OCI-LY3 (cell line): Measurements from ENCODE around the gene STK32B.

Experiments
- EZH2phosphoT487 ChIP-seq: fragments of 200-600 bp; shearing (Covaris generic); IDR thresholded peaks from 2 replicates; pipeline ENCODE4 v1.6.1; 2018; ENCODE audit warnings: antibody characterized with exemption, mixed run types, low read depth
- TF ChIP-seq, protein P1 (sequence below): fragments of 200-600, 300-600 bp; sonication (generic); IDR thresholded peaks from 2 replicates; pipeline ENCODE4 v1.5.1; 2014; ENCODE audit warnings: antibody characterized with exemption, low read length, low read depth

DNA sequence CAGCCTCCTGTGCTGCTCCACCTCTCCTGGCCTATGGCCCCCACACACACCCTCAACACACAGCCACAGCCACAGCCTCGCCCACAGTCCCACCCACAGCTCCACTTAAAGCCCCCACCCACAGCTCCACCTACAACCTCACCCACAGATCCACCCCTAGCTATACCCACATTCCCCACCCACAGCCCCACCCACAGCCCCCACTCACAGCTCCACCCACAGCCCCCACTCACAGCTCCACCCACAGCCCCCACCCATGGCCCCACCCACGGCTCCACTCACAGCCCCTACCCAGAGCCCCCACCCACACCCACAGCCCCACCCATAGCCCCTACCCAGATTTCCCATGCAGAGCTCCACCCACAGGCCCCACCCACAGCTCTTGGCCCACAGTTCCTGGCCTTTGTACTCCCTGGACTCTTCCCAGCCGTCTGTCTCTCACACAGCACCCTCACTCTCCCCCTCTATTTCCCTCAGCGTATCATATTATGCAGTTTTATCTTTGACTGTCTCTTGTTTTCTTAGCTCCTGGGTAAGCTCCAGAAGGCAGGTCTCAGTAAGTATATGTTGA lies 334.5 kb downstream of the STK32B start:
- TF ChIP-seq, protein P1, sequence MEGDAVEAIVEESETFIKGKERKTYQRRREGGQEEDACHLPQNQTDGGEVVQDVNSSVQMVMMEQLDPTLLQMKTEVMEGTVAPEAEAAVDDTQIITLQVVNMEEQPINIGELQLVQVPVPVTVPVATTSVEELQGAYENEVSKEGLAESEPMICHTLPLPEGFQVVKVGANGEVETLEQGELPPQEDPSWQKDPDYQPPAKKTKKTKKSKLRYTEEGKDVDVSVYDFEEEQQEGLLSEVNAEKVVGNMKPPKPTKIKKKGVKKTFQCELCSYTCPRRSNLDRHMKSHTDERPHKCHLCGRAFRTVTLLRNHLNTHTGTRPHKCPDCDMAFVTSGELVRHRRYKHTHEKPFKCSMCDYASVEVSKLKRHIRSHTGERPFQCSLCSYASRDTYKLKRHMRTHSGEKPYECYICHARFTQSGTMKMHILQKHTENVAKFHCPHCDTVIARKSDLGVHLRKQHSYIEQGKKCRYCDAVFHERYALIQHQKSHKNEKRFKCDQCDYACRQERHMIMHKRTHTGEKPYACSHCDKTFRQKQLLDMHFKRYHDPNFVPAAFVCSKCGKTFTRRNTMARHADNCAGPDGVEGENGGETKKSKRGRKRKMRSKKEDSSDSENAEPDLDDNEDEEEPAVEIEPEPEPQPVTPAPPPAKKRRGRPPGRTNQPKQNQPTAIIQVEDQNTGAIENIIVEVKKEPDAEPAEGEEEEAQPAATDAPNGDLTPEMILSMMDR: no peak
- no peak for TF ChIP-seq EZH2phosphoT487
